ENCODE measurements around the gene ADAMTSL3.

Gene ADAMTSL3

GRCh38 chr15:83930392-83931212, 276.7 kb downstream of the ADAMTSL3 start:
- H3K4me3 ChIP-seq (ENCODE audit: low read depth, low read length) = no peak overlapping the region
- no peaks in the 10 kb centered on the region for H3K9me3 ChIP-seq (ENCODE audit: control insufficient read depth, low read length)
- no peaks in the 10 kb centered on the region for H3K79me2 ChIP-seq
- H3K4me1 ChIP-seq = no peaks in the 10 kb centered on the region
- no peaks in the 10 kb centered on the region for H3K27me3 ChIP-seq (ENCODE audit: control insufficient read depth, insufficient read depth, low read length)
- no peak overlapping the region for H3K9ac ChIP-seq
- H3K4me2 ChIP-seq (ENCODE audit: low read length) = no peak overlapping the region
- no peak overlapping the region for H3K27ac ChIP-seq
- no peaks in the 10 kb centered on the region for H3K36me3 ChIP-seq (ENCODE audit: control insufficient read depth, insufficient read depth, low read length)
- H2AFZ ChIP-seq = no peak overlapping the region
- no peak for TF ChIP-seq CTCF (IDR thresholded peaks at IDR 0.05)

GRCh38 chr15:83935774-83936173, 281.9 kb downstream of the ADAMTSL3 start:
- H3K4me1 ChIP-seq = no peaks in the 10 kb centered on the region

GRCh38 chr15:83940136-83940535, 286.2 kb downstream of the ADAMTSL3 start:
- no peak overlapping the region for H3K4me2 ChIP-seq (ENCODE audit: low read length)
- H2AFZ ChIP-seq = no peak overlapping the region
- no peaks in the 10 kb centered on the region for H3K9me3 ChIP-seq (ENCODE audit: control insufficient read depth, low read length)
- TF ChIP-seq CTCF (IDR thresholded peaks at IDR 0.05) = no peak
- no peaks in the 10 kb centered on the region for H3K4me1 ChIP-seq
- no peak overlapping the region for H3K4me3 ChIP-seq (ENCODE audit: low read depth, low read length)
- no peaks in the 10 kb centered on the region for H3K27me3 ChIP-seq (ENCODE audit: control insufficient read depth, insufficient read depth, low read length)
- no peaks in the 10 kb centered on the region for H3K79me2 ChIP-seq
- no peak overlapping the region for H3K9ac ChIP-seq
- H3K36me3 ChIP-seq (ENCODE audit: control insufficient read depth, insufficient read depth, low read length) = no peaks in the 10 kb centered on the region
- no peak overlapping the region for H3K27ac ChIP-seq

More at GRCh38 chr15:83935774-83936173, 281.9 kb downstream of the ADAMTSL3 start:
- no peaks in the 10 kb centered on the region for H3K79me2 ChIP-seq
- no peak overlapping the region for H3K4me3 ChIP-seq (ENCODE audit: low read depth, low read length)
- H3K9me3 ChIP-seq (ENCODE audit: control insufficient read depth, low read length) = no peaks in the 10 kb centered on the region
- H3K36me3 ChIP-seq (ENCODE audit: control insufficient read depth, insufficient read depth, low read length) = no peaks in the 10 kb centered on the region
- no peak overlapping the region for H2AFZ ChIP-seq
- no peak overlapping the region for H3K9ac ChIP-seq
- H3K27ac ChIP-seq = no peak overlapping the region
- no peaks in the 10 kb centered on the region for H3K27me3 ChIP-seq (ENCODE audit: control insufficient read depth, insufficient read depth, low read length)
- H3K4me2 ChIP-seq (ENCODE audit: low read length) = no peak overlapping the region
- no peak for TF ChIP-seq CTCF (IDR thresholded peaks at IDR 0.05)

DNA sequence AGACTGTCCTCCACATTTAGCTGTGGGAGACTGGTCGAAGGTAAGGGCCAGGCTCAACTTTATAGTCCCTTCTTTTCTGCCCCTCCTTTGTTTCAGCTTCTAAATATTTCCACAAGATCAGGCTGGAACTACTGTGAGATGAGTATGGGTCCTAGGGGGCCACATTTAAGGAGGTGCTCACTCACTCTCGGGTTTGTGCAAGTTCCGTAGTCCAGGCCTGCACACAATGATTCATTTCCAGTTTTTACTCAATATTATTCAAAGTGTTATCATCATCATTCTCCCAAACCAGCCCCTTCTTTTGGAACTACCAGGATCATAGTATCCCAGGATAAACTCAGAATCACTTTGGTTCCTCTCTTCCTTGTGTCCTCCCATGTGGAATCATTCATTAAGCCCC, 289.1 kb downstream of the ADAMTSL3 start:
- no peak for TF ChIP-seq CTCF (IDR thresholded peaks at IDR 0.05)
- Histone ChIP-seq H3K27me3 (ENCODE audit: control insufficient read depth, insufficient read depth, low read length) (no peaks in the 10 kb centered on the region), H3K79me2 (no peaks in the 10 kb centered on the region), H3K9ac (no peak overlapping the region), H3K9me3 (ENCODE audit: control insufficient read depth, low read length) (no peaks in the 10 kb centered on the region), H3K4me1 (no peaks in the 10 kb centered on the region), H2AFZ (no peak overlapping the region), H3K27ac (no peak overlapping the region), H3K4me3 (ENCODE audit: low read depth, low read length) (no peak overlapping the region), H3K36me3 (ENCODE audit: control insufficient read depth, insufficient read depth, low read length) (no peaks in the 10 kb centered on the region), H3K4me2 (ENCODE audit: low read length) (no peak overlapping the region)
